Fibroblast of the aortic adventitia (primary cell): Measurements from ENCODE around the gene GDPGP1. TPM values are rescaled to one million over a fixed set of nuclear protein-coding genes. Genes with fewer than 3 reads are reported as not detected.

Source experiments
- DNase-seq: peaks from one replicate; pipeline ENCODE4 v3.0.0-alpha.2; 2010; ENCODE audit warnings: low read depth
- H3K4me3 ChIP-seq: 2 replicates; pipeline ENCODE4 v1.5.1; 2011; ENCODE audit warnings: low read depth, mild to moderate bottlenecking, control low read depth, low read length, moderate library complexity
- total RNA-seq: library from RNA; depleted of rRNA; stranded (reverse); fragments of >200 nt; gene quantifications from 2 replicates; pipeline ENCODE4 v1.2.3, GENCODE V29; 2012; ENCODE audit warnings: low replicate concordance
- TF ChIP-seq, protein P1 (sequence below): IDR thresholded peaks from 2 replicates; pipeline ENCODE4 v1.5.1; 2011; ENCODE audit warnings: mild to moderate bottlenecking, low read length, control low read depth, inconsistent platforms; ENCODE audit not compliant: insufficient read depth

Gene GDPGP1
- total RNA-seq, 1 donor: 9.6 TPM

- no peak overlapping the region for H3K4me3 ChIP-seq
- TF ChIP-seq, protein P1, sequence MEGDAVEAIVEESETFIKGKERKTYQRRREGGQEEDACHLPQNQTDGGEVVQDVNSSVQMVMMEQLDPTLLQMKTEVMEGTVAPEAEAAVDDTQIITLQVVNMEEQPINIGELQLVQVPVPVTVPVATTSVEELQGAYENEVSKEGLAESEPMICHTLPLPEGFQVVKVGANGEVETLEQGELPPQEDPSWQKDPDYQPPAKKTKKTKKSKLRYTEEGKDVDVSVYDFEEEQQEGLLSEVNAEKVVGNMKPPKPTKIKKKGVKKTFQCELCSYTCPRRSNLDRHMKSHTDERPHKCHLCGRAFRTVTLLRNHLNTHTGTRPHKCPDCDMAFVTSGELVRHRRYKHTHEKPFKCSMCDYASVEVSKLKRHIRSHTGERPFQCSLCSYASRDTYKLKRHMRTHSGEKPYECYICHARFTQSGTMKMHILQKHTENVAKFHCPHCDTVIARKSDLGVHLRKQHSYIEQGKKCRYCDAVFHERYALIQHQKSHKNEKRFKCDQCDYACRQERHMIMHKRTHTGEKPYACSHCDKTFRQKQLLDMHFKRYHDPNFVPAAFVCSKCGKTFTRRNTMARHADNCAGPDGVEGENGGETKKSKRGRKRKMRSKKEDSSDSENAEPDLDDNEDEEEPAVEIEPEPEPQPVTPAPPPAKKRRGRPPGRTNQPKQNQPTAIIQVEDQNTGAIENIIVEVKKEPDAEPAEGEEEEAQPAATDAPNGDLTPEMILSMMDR: no peak
- peak; percentile 19 for DNase-seq
Observed at GRCh38 chr15:90262426-90262825, 28.4 kb downstream of the GDPGP1 start.

DNA sequence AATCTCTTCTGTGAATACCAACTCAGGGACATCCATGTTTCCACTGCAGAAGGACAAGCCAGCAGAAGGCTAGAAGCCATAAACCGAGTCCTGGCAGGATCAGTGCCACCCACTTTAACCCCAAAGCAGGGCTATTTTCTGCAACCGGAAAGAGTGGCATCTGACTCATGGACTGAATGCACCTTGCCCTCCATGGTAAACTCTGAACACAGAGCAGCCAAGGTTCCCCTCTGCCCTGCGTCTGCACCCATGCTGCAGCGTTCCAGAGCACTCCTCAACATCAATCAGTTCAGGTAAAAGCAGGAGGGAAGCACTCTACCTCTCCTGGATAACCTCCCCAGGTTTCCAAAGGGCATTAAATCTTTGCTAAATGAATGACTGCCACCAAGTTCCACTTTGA is 30.7 kb downstream of the GDPGP1 start:
- TF ChIP-seq, protein P1: no peak
- peak overlapping the region; percentile 87 for H3K4me3 ChIP-seq
- DNase-seq: no peak

- TF ChIP-seq, protein P1: no peak
- peak within 1 kb of the TSS; percentile 87 for H3K4me3 ChIP-seq
- peak; percentile 88 for DNase-seq
Observed at GRCh38 chr15:90265271-90266060, 31.5 kb downstream of the GDPGP1 start, which contains the start of gene NGRN. Gene NGRN, plus strand, starts transcription at chr15:90265672. Its CDS starts 41 bp downstream, at chr15:90265713.

- H3K4me3 ChIP-seq: peak overlapping the region; percentile 87
- peak; percentile 27 for DNase-seq
- TF ChIP-seq, protein P1: no peak
Observed at GRCh38 chr15:90266061-90266431, 32.0 kb downstream of the GDPGP1 start.

DNA sequence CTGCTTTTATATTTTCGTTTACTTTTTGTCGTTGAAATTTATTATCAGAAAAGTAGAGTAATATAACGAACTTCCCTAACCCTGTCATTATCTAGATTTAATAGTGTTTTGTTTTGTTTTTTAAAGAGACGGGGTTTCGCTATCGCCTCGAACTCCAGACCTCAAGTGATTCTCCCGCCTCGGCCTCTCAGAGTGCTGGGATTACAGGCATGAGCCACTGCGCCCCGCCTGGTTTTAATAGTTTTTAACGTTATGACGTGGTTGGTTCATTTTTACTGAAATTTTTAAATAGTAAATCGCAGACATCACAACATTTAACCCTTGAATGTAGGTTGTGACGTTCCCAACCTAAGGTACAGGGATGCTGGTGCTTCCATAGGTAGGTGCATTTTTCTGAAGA is 32.5 kb downstream of the GDPGP1 start:
- peak; percentile 40 for DNase-seq
- peak overlapping the region; percentile 87 for H3K4me3 ChIP-seq
- TF ChIP-seq, protein P1: no peak

DNA sequence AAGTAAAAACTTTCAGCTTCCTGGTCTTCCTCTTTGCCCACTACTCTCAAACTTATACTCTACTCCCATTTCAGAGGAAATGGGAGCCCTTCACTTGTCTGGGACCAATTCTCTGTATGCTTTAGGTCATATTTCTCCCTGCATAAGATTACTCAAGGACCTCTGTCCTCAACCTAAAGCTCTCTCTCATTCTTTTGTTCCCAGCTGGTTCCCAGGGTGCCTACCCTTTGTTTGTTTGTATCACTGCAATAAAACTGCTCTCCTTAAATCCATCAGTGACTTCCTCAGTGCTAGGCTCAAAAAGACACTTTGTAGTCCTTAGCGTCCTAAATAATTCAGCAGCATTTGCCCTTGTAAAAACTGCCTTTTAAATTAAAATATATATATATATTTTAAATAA is 34.4 kb downstream of the GDPGP1 start:
- DNase-seq: no peak
- TF ChIP-seq, protein P1: no peak
- no peak overlapping the region for H3K4me3 ChIP-seq
